Right lobe of liver (tissue), 4 donors: ENCODE results near the gene SLC6A9.

Experiments used
- CTCF ChIP-seq, 4 donors: fragments of 200-600 bp in 3 of 4; fragments of 450-650 bp in 1 of 4; IDR thresholded peaks; one replicate each; pipeline versions ENCODE4 v1.5.1 to v1.8.0; 2016 to 2022; ENCODE audit warnings: antibody characterized with exemption in 4 of 4, mild to moderate bottlenecking in 2 of 4
- POLR2A ChIP-seq: fragments of 450-650 bp; IDR thresholded peaks from one replicate; pipeline ENCODE4 v1.6.1; 2017; ENCODE audit warnings: antibody characterized with exemption, mild to moderate bottlenecking
- donor health status: DM: no; HTN: no; CAD: no.
- donor health status: DM: no; HTN: no; CAD: no.
- donor health status: DM: no; HTN: yes; CAD: no.

DNA sequence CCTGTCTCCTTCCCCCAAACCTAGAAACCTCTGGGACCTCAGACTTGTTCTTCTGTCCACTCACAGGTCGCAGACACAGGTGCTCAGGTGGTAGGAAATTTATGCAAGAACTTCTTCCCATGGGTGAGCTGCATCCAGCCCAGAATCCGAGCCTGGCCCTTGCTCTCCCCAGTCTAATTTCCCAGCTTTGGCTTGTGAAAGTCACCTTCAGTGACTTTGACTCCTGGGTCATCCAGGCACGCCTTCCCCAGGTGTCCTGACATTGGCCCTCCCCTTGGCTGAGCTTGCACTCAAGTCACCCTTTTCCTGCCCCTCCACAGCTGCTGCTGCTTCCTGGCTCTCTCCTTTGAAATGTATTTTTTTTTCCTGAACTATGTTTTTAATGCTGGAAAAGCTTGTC is 77.9 kb downstream of the SLC6A9 start:
- TF ChIP-seq CTCF (IDR thresholded peaks at IDR 0.05) (no peak), POLR2A (no peak)
